Right lobe of liver (tissue), 6 donors: ENCODE results near the gene LMBR1. TPM values are rescaled to one million over a fixed set of nuclear protein-coding genes. Genes with fewer than 3 reads are reported as not detected.
"Not testable (repeated sequence)": the region's sequence is repeated elsewhere in the genome, so short reads cannot be mapped to it uniquely, and the experiment has no call there.

Source experiments
- ATAC-seq, 4 donors: fragments of 200-7000 bp; cut with Tn5 transposase; one replicate each; pipeline ENCODE4 v1.9.1; 2020; ENCODE audit warnings: mild to moderate bottlenecking in 4 of 4, moderate library complexity in 4 of 4
- DNase-seq, 3 donors: peaks; one replicate each; pipeline ENCODE4 v3.0.0-alpha.2; 2020
- H3K27ac ChIP-seq, 3 donors: fragments of 200-600 bp; one replicate each; pipeline ENCODE4 v1.8.0; 2022
- H3K27me3 ChIP-seq, 2 donors: fragments of 200-600 bp; one replicate each; pipeline ENCODE4 v1.8.0; 2022
- H3K36me3 ChIP-seq, 4 donors: fragments of 200-600 bp; sonication (generic) in 1 of 4; one replicate each; pipeline versions ENCODE4 v1.5.1 to v1.8.0; 2017 to 2022; ENCODE audit warnings: control low read depth in 1 of 4
- H3K4me1 ChIP-seq, 4 donors: fragments of 200-600 bp; sonication (generic) in 1 of 4; one replicate each; pipeline versions ENCODE4 v1.5.1 to v1.8.0; 2017 to 2022; ENCODE audit warnings: control low read depth in 1 of 4
- H3K4me3 ChIP-seq, 3 donors: fragments of 200-600 bp; one replicate each; pipeline ENCODE4 v1.8.0; 2022
- H3K9me3 ChIP-seq, 4 donors: fragments of 200-600 bp; sonication (generic) in 1 of 4; one replicate each; pipeline versions ENCODE4 v1.5.1 to v1.8.0; 2017 to 2022; ENCODE audit warnings: control low read depth in 1 of 4
- CTCF ChIP-seq, 4 donors: fragments of 200-600 bp in 3 of 4; fragments of 450-650 bp in 1 of 4; IDR thresholded peaks; one replicate each; pipeline versions ENCODE4 v1.5.1 to v1.8.0; 2016 to 2022; ENCODE audit warnings: antibody characterized with exemption in 4 of 4, mild to moderate bottlenecking in 2 of 4
- POLR2A ChIP-seq: fragments of 450-650 bp; IDR thresholded peaks from one replicate; pipeline ENCODE4 v1.6.1; 2017; ENCODE audit warnings: antibody characterized with exemption, mild to moderate bottlenecking
- WGBS: methylation state at CpG from one replicate; pipeline ENCODE4 v1.1.6; 2018; ENCODE audit warnings: low coverage, low lambda C conversion rate; ENCODE audit not compliant: insufficient coverage; ENCODE audit errors: missing lambda C conversion rate; 5-methylcytosine and 5-hydroxymethylcytosine counted together
- intact Hi-C, 2 donors: fragments of 100-400 bp; cut with DNase I; formaldehyde crosslinking; loops; one replicate each; pipeline versions ENCODE4 v1.11.2 to v1.14.1; 2022
- total RNA-seq, 6 experiments: library from RNA; depleted of rRNA in 2 of 6; stranded (reverse); fragments of >200 nt in 2 of 6; fragmentation: NEBNext Ultra II Directional in 3 of 6; extraction: Animal tissue kit (Norgen Biotek cat#: 25700) in 3 of 6; gene quantifications; one replicate each; pipeline versions ENCODE4 v1.1.0 to v1.2.4, GENCODE V29; 2016 to 2023
- donor health status: DM: no; HTN: yes; CAD: no.
- donor health status: DM: no; HTN: no; CAD: no.
- donor health status: DM: no; HTN: no; CAD: no.
- donor health status: DM: no; HTN: yes; CAD: no.
- donor health status: DM: no; HTN: yes; CAD: no.

LMBR1 gene
- total RNA-seq, 6 experiments from 2014 or later = 25.1 to 34.5 (median 31.7) TPM

DNA sequence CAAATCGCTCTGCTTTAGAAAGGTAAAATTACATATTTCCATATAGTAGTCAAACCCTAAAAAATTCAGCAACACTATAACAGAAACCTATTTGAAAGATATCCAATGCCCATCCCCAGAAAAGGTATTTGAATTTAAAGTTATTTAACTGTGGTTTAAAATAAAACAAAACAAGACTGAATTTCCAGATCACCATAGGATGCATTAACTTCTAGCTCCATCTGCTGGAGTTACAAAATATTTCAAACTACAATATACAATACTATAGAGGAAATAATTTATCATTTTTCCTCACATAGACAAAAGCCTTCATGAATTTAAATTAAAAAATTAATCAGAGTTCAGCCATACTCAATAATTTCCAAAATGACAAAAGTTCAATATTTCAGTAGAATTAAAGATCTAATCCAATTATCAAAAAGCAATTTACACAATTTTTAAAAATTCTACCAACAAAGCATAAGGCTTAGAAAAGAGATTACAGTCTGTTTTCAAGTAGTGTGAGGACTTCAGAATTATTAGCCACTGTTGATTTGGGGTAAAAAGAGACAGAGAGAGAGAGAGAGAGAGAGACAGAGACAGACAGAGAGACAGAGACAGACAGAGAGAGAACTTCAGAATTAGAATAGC is 75.9 kb downstream of the LMBR1 start:
- Histone ChIP-seq H3K9me3 (no peaks in the 10 kb centered on the region), H3K4me3 (no peak overlapping the region), H3K27me3 (no peaks in the 10 kb centered on the region), H3K27ac (peak overlapping the region in 1 of 3 donors; percentile 41), H3K4me1 (peaks cover 0 to 21% (median 10%) of the 10 kb centered on the region in 4 donors), H3K36me3 (no peaks in the 10 kb centered on the region)
- peak; percentile 36 to 53 (median 52) for TF ChIP-seq CTCF (IDR thresholded peaks at IDR 0.05)
- no peak for TF ChIP-seq POLR2A
- no peak for DNase-seq
- peak; percentile 41 to 66 (median 52) for ATAC-seq
- 84% methylated on average over 1 of the region's 1 CpG for WGBS
- intact Hi-C loops = no loop called here

DNA sequence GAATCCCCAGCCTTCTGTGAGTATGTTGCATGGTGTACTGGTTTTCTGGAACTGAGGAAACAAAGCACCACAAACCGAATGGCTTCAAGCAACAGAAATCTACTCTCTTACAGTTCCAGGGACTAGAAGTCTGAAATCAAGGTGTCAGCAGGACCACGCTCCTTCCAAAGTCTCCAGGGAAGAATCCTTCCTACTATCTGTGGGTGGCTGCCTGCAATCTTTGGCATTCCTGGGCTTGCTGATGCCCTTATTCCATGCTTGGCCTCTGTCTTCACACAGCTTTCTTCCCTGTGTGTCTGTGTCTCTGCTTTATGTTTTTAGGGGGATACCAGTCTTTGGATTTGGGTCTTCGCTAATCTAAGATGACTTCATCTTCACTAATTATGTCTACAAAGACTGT is 81.3 kb downstream of the LMBR1 start:
- Histone ChIP-seq H3K27ac (no peak overlapping the region), H3K36me3 (peaks cover 0 to 2% (median 0%) of the 10 kb centered on the region in 4 donors), H3K27me3 (no peaks in the 10 kb centered on the region), H3K4me3 (no peak overlapping the region), H3K9me3 (no peaks in the 10 kb centered on the region), H3K4me1 (no peaks in the 10 kb centered on the region)
- 93% methylated on average over 1 of the region's 3 CpGs for WGBS
- intact Hi-C loops = no loop called here
- ATAC-seq (no peak), DNase-seq (no peak)
- TF ChIP-seq POLR2A (no peak), CTCF (IDR thresholded peaks at IDR 0.05) (no peak)

DNA sequence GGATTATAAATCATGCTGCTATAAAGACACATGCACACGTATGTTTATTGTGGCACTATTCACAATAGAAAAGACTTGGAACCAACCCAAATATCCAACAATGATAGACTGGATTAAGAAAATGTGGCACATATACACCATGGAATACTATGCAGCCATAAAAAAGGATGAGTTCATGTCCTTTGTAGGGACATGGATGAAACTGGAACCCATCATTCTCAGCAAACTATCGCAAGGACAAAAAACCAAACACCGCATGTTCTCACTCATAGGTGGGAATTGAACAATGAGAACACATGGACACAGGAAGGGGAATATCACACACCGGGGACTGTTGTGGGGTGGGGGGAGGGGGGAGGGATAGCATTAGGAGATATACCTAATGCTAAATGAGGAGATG is 89.3 kb downstream of the LMBR1 start:
- DNase-seq, H3K4me1 ChIP-seq, ATAC-seq, H3K9me3 ChIP-seq, H3K27me3 ChIP-seq, H3K4me3 ChIP-seq, H3K27ac ChIP-seq, H3K36me3 ChIP-seq, intact Hi-C loops: not testable (repeated sequence)
- 76% methylated on average over 2 of the region's 4 CpGs for WGBS

- Histone ChIP-seq H3K4me3 (no peak overlapping the region), H3K9me3 (no peaks in the 10 kb centered on the region), H3K27me3 (no peaks in the 10 kb centered on the region), H3K27ac (no peak overlapping the region), H3K36me3 (no peaks in the 10 kb centered on the region), H3K4me1 (no peaks in the 10 kb centered on the region)
- intact Hi-C loops = no loop called here
- no peak for DNase-seq
- TF ChIP-seq CTCF (IDR thresholded peaks at IDR 0.05) = no peak
- TF ChIP-seq POLR2A = no peak
- WGBS = 100% methylated on average over 1 of the region's 3 CpGs
- no peak for ATAC-seq
These were observed 90.8 kb downstream of the LMBR1 start for GRCh38 chr7:156802214-156802613.

- TF ChIP-seq POLR2A = no peak
- no peak for TF ChIP-seq CTCF (IDR thresholded peaks at IDR 0.05)
- Histone ChIP-seq H3K27me3 (no peaks in the 10 kb centered on the region), H3K4me1 (peaks cover 0 to 2% (median 0%) of the 10 kb centered on the region in 4 donors), H3K4me3 (no peak overlapping the region), H3K27ac (no peak overlapping the region), H3K36me3 (no peaks in the 10 kb centered on the region), H3K9me3 (no peaks in the 10 kb centered on the region)
- WGBS = 97% methylated on average over 3 of the region's 4 CpGs
- intact Hi-C loops = no loop called here
- DNase-seq = no peak
- no peak for ATAC-seq
These were observed 97.6 kb downstream of the LMBR1 start for GRCh38 chr7:156795415-156795814.
